ENCODE measurements around the gene SPHKAP.

DNA sequence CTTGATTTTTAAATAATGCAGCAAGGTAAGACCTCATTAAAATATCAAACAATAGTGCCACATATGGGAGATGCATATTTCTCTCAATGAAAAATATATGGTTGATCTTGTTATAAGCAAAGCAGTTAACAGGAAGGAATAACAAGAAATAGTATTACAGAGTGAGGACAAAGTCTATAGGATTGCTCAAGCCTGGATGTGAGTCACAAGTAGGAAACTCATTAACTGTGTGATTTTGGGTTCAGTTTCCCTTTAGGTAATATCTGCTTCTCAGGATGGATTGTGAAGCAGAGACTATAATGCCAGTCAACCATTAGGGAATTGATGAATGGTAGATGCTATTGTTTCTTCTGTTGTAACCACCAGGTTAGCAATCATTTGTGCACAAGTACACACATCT, 42.9 kb upstream of the SPHKAP start:
- TF ChIP-seq, protein P1, sequence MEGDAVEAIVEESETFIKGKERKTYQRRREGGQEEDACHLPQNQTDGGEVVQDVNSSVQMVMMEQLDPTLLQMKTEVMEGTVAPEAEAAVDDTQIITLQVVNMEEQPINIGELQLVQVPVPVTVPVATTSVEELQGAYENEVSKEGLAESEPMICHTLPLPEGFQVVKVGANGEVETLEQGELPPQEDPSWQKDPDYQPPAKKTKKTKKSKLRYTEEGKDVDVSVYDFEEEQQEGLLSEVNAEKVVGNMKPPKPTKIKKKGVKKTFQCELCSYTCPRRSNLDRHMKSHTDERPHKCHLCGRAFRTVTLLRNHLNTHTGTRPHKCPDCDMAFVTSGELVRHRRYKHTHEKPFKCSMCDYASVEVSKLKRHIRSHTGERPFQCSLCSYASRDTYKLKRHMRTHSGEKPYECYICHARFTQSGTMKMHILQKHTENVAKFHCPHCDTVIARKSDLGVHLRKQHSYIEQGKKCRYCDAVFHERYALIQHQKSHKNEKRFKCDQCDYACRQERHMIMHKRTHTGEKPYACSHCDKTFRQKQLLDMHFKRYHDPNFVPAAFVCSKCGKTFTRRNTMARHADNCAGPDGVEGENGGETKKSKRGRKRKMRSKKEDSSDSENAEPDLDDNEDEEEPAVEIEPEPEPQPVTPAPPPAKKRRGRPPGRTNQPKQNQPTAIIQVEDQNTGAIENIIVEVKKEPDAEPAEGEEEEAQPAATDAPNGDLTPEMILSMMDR (optimal IDR thresholded peaks at IDR 0.05 in 1 of 3, IDR thresholded peaks at IDR 0.05 in 1 of 3, conservative IDR thresholded peaks at IDR 0.05 in 1 of 3; ENCODE audit: extremely low read depth in 1 of 3, insufficient read depth in 2 of 3, low read length in 3 of 3): no peak
- TF ChIP-seq EZH2 (IDR thresholded peaks at IDR 0.05; ENCODE audit: low read length): no peak

Data from keratinocyte (primary cell).